ENCODE data around the gene RAB1A.

DNA sequence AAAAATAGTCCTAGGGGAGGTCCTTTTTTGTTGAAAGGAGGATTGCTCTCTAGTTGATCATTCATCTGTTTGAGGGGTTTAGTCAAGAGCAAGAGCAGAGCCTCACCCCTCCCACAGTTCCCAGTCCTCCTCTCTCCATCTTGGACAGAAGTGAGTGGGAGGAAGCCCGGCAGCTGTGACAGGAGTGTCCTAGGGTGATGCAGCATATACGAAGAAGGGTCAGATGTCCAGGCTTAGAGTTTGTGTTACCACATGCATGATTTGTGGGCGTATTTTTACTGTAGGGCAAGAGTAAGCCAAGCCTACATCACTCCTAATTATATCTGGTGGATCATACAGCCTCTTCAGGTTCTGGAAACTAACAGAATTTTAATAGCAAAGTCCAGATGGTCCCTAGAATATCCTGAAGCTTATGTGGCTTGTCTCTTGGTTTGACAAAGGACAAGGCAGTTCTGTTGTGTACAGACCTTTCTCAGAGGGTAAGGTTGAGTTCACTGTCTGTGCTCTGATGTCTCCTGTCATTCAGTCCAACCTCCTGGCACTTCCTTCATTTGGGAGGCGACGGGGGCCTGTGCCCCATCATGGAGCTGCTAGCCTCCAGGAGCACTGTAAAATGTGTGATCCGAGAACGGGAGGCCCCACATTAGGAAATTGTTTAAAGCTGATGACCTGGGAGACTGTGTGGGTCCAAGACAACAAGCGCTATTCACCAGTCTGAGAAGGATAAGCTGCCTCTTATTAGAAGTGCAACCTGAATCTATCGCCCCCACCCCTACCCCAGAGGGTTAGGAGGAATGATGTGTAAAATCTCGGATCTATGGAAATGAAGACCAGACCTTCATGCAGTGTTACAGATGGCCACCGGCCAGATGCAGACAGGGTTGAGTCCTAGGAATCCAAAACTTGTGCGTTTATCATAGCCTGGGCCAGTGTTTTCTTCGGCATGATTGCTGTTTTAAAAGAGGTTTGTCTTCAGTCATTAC, 66.8 kb downstream of the RAB1A start:
- no peak for TF ChIP-seq POLR2A (IDR thresholded peaks at IDR 0.05)
- TF ChIP-seq, protein P1, sequence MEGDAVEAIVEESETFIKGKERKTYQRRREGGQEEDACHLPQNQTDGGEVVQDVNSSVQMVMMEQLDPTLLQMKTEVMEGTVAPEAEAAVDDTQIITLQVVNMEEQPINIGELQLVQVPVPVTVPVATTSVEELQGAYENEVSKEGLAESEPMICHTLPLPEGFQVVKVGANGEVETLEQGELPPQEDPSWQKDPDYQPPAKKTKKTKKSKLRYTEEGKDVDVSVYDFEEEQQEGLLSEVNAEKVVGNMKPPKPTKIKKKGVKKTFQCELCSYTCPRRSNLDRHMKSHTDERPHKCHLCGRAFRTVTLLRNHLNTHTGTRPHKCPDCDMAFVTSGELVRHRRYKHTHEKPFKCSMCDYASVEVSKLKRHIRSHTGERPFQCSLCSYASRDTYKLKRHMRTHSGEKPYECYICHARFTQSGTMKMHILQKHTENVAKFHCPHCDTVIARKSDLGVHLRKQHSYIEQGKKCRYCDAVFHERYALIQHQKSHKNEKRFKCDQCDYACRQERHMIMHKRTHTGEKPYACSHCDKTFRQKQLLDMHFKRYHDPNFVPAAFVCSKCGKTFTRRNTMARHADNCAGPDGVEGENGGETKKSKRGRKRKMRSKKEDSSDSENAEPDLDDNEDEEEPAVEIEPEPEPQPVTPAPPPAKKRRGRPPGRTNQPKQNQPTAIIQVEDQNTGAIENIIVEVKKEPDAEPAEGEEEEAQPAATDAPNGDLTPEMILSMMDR (IDR thresholded peaks at IDR 0.05): no peak
- TF ChIP-seq POLR2AphosphoS5 (IDR thresholded peaks at IDR 0.05): no peak

Measured in upper lobe of left lung (tissue), 4 donors.